ENCODE data around the gene SLC25A15.
A peak's percentile ranks its signal among the peaks of the same experiment; 100 is the strongest.
"Not testable (repeated sequence)": the region's sequence is repeated elsewhere in the genome, so short reads cannot be mapped to it uniquely, and the experiment has no call there.

SLC25A15 gene

GRCh38 chr13:40813667-40814454 is 24.4 kb downstream of the SLC25A15 start:
- DNase-seq (ENCODE audit: low spot score): peak; percentile 4

GRCh38 chr13:40814803-40815202 is 25.4 kb downstream of the SLC25A15 start:
- no peak for DNase-seq (ENCODE audit: low spot score)

- DNase-seq (ENCODE audit: low spot score): no peak
These were observed 29.5 kb downstream of the SLC25A15 start for GRCh38 chr13:40818926-40819325.

GRCh38 chr13:40819797-40820315 is 30.4 kb downstream of the SLC25A15 start:
- DNase-seq (ENCODE audit: low spot score): no peak

- DNase-seq (ENCODE audit: low spot score): not testable (repeated sequence)
These were observed 50.3 kb downstream of the SLC25A15 start for GRCh38 chr13:40839725-40840124.

GRCh38 chr13:40840955-40841354 is 51.5 kb downstream of the SLC25A15 start:
- not testable (repeated sequence) for DNase-seq (ENCODE audit: low spot score)
